ENCODE data around the gene ZBTB18. TPM values are rescaled to one million over a fixed set of nuclear protein-coding genes. Genes with fewer than 3 reads are reported as not detected.

Gene ZBTB18
- total RNA-seq (2014; rRNA removed; shearing (Covaris generic)) = 14.9 and 17.9 TPM in 2 replicates

GRCh38 chr1:244050835-244051444 is at the start of gene ZBTB18:
ZBTB18 (plus strand) TSS chr1:244051283; CDS start chr1:244051432, 149 bp downstream.

Small RNA genes within 50 kb of the gene (small RNA-seq; reads per million reads assigned to genes)
- not detected for gene RN7SL148P

Other genes starting within 250 kb of the ZBTB18 start
- 45.9 and 54.6 TPM in 2 replicates for gene AKT3, start 201.0 kb upstream of the ZBTB18 start, total RNA-seq (2014; rRNA removed; shearing (Covaris generic))

Data from A375 (cell line).